GM19395 (cell line): ENCODE results near the gene PROX1.

ENCODE experiments used
- ATAC-seq: cut with Tn5 transposase; IDR thresholded peaks from one replicate; pipeline ENCODE4 v1.9.1; 2021; ENCODE audit warnings: mild to moderate bottlenecking, moderate library complexity; ENCODE audit not compliant: unreplicated experiment

The PROX1 gene

GRCh38 chr1:214018386-214019268 lies 30.9 kb downstream of the PROX1 start:
- ATAC-seq, result peak; percentile 93

- no peak for ATAC-seq
Observed at GRCh38 chr1:214019499-214019898, 31.7 kb downstream of the PROX1 start.

- no peak for ATAC-seq
Observed at GRCh38 chr1:214021321-214021720, 33.5 kb downstream of the PROX1 start.

- no peak for ATAC-seq
Observed at GRCh38 chr1:214022229-214022791, 34.5 kb downstream of the PROX1 start.

GRCh38 chr1:214022810-214023425 lies 35.1 kb downstream of the PROX1 start:
- no peak for ATAC-seq

- ATAC-seq, result no peak
Observed at GRCh38 chr1:214026985-214027384, 39.2 kb downstream of the PROX1 start.

- no peak for ATAC-seq
Observed at GRCh38 chr1:214027498-214027897, 39.7 kb downstream of the PROX1 start.

GRCh38 chr1:214028095-214028494 lies 40.3 kb downstream of the PROX1 start:
- ATAC-seq, result no peak

GRCh38 chr1:214028649-214029406 lies 41.1 kb downstream of the PROX1 start:
- no peak for ATAC-seq

- ATAC-seq, result no peak
Observed at GRCh38 chr1:214029796-214030195, 42.0 kb downstream of the PROX1 start.

- ATAC-seq, result no peak
Observed at GRCh38 chr1:214031267-214031650, 43.5 kb downstream of the PROX1 start.

GRCh38 chr1:214037468-214037867 lies 49.7 kb downstream of the PROX1 start:
- ATAC-seq, result no peak

GRCh38 chr1:214039394-214040018 lies 51.7 kb downstream of the PROX1 start:
- ATAC-seq, result no peak

GRCh38 chr1:214043167-214043566 lies 55.4 kb downstream of the PROX1 start:
- no peak for ATAC-seq

GRCh38 chr1:214044438-214045214 lies 56.9 kb downstream of the PROX1 start:
- no peak for ATAC-seq

- ATAC-seq, result no peak
Observed at GRCh38 chr1:214050513-214051401, 63.0 kb downstream of the PROX1 start.

- no peak for ATAC-seq
Observed at GRCh38 chr1:214051786-214052185, 64.0 kb downstream of the PROX1 start.

GRCh38 chr1:214058076-214058475 lies 70.3 kb downstream of the PROX1 start:
- ATAC-seq, result no peak

- ATAC-seq, result no peak
Observed at GRCh38 chr1:214066190-214066589, 78.4 kb downstream of the PROX1 start.
